GM23338 (cell line): ENCODE results near the gene HCN2. TPM values are rescaled to one million over a fixed set of nuclear protein-coding genes. Genes with fewer than 3 reads are reported as not detected.
A peak's percentile ranks its signal among the peaks of the same experiment; 100 is the strongest.

Source experiments
- ATAC-seq: fragments of 200-7000 bp; cut with Tn5 transposase; 3 replicates; pipeline ENCODE4 v1.9.1; 2020
- DNase-seq: peaks from one replicate; pipeline ENCODE4 v3.0.0-alpha.2; 2015; ENCODE audit warnings: low spot score
- H2AFZ ChIP-seq: fragments of 200-600 bp; sonication (generic); 2 replicates; pipeline ENCODE4 v1.8.0; 2016; ENCODE audit warnings: antibody characterized with exemption, mild to moderate bottlenecking, moderate library complexity
- H3F3A ChIP-seq: fragments of 200-600 bp; sonication (generic); replicated peaks from 2 replicates; pipeline ENCODE4 v1.8.0; 2017; ENCODE audit warnings: antibody characterized with exemption, mixed run types, low read depth
- H3K27ac ChIP-seq: fragments of 200-600 bp; sonication (generic); 2 replicates; pipeline ENCODE4 v1.6.1; 2016; ENCODE audit warnings: low read depth
- H3K27me3 ChIP-seq: fragments of 200-600 bp; sonication (generic); 2 replicates; pipeline ENCODE4 v1.8.0; 2016; ENCODE audit warnings: mild to moderate bottlenecking, mixed run types, moderate library complexity; ENCODE audit not compliant: insufficient read depth
- H3K36me3 ChIP-seq: fragments of 200-600 bp; sonication (generic); 2 replicates; pipeline ENCODE4 v1.8.0; 2016; ENCODE audit warnings: mild to moderate bottlenecking; ENCODE audit not compliant: insufficient read depth
- H3K4me1 ChIP-seq: fragments of 200-600 bp; sonication (generic); 2 replicates; pipeline ENCODE4 v1.8.0; 2016; ENCODE audit warnings: mild to moderate bottlenecking, moderate library complexity; ENCODE audit not compliant: insufficient read depth
- H3K4me2 ChIP-seq: fragments of 200-600 bp; sonication (generic); 2 replicates; pipeline ENCODE4 v1.7.1; 2017; ENCODE audit warnings: mixed run types
- H3K4me3 ChIP-seq: fragments of 200-600 bp; sonication (generic); 2 replicates; pipeline ENCODE4 v1.6.1; 2016; ENCODE audit warnings: mixed run types
- H3K79me2 ChIP-seq: fragments of 200-600 bp; sonication (generic); replicated peaks from 2 replicates; pipeline ENCODE4 v1.8.0; 2017; ENCODE audit warnings: mild to moderate bottlenecking; ENCODE audit not compliant: insufficient read depth
- H3K9me2 ChIP-seq: fragments of 200-600 bp; sonication (generic); 2 replicates; pipeline ENCODE4 v1.8.0; 2017; ENCODE audit not compliant: insufficient read depth
- H4K20me1 ChIP-seq: fragments of 200-600 bp; sonication (generic); replicated peaks from 2 replicates; pipeline ENCODE4 v1.8.0; 2017; ENCODE audit warnings: mild to moderate bottlenecking; ENCODE audit not compliant: insufficient read depth
- H3K27ac Mint-ChIP-seq: 2 replicates; pipeline ENCODE4 v1.8.0; 2020; ENCODE audit warnings: inconsistent platforms, mild to moderate bottlenecking, moderate library complexity, mixed read lengths
- H3K27me3 Mint-ChIP-seq: 3 replicates; pipeline ENCODE4 v1.8.0; 2022; ENCODE audit warnings: low read depth, mild to moderate bottlenecking, moderate library complexity, mixed read lengths, inconsistent platforms; ENCODE audit not compliant: insufficient read depth, poor library complexity
- H3K36me3 Mint-ChIP-seq: 3 replicates; pipeline ENCODE4 v1.8.0; 2021; ENCODE audit warnings: low read depth, mild to moderate bottlenecking, inconsistent platforms, moderate library complexity, mixed read lengths
- H3K4me1 Mint-ChIP-seq: 3 replicates; pipeline ENCODE4 v1.8.0; 2020; ENCODE audit warnings: mild to moderate bottlenecking, inconsistent platforms, mixed read lengths
- H3K4me3 Mint-ChIP-seq: 3 replicates; pipeline ENCODE4 v1.8.0; 2021; ENCODE audit warnings: moderate library complexity, mild to moderate bottlenecking, inconsistent platforms, mixed read lengths
- H3K9me3 Mint-ChIP-seq: 3 replicates; pipeline ENCODE4 v1.8.0; 2020; ENCODE audit warnings: moderate library complexity, mild to moderate bottlenecking, inconsistent platforms, mixed read lengths
- CREB1 ChIP-seq: fragments of 250-450 bp; sonication (Bioruptor Pico); IDR thresholded peaks from 2 replicates; pipeline ENCODE4 v1.5.0; 2020; ENCODE audit warnings: low read depth, mild to moderate bottlenecking, moderate library complexity
- ETS1 ChIP-seq: IDR thresholded peaks from 2 replicates; pipeline ENCODE4 v1.6.1; 2016; ENCODE audit warnings: antibody characterized with exemption
- EZH2 ChIP-seq: fragments of 200-600 bp; sonication (generic); IDR thresholded peaks from one replicate; pipeline ENCODE4 v1.8.0; 2017; ENCODE audit warnings: antibody characterized with exemption, mild to moderate bottlenecking, low read depth; ENCODE audit not compliant: unreplicated experiment
- EZH2phosphoT487 ChIP-seq: fragments of 200-600 bp; sonication (generic); IDR thresholded peaks from one replicate; pipeline ENCODE4 v1.8.1; 2018; ENCODE audit warnings: antibody characterized with exemption; ENCODE audit not compliant: unreplicated experiment
- JUNB ChIP-seq: IDR thresholded peaks from one replicate; pipeline ENCODE4 v1.6.1; 2016; ENCODE audit warnings: antibody characterized with exemption; ENCODE audit not compliant: unreplicated experiment
- POLR2AphosphoS5 ChIP-seq: IDR thresholded peaks from 2 replicates; pipeline ENCODE4 v1.6.1; 2016; ENCODE audit warnings: antibody characterized with exemption, low read depth
- ZNF114 ChIP-seq: fragments of 250-450 bp; sonication (Bioruptor Pico); IDR thresholded peaks from 2 replicates; pipeline ENCODE4 v1.5.0; 2020; ENCODE audit warnings: mild to moderate bottlenecking, moderate library complexity
- polyA plus RNA-seq: library from polyadenylated mRNA; unstranded; fragments of >200 nt; fragmentation: Nextera tagmentation; extraction: Ambion mirVana; gene quantifications from 2 replicates; pipeline ENCODE4 v1.2.1, GENCODE V29; 2016
- total RNA-seq: library from RNA; depleted of rRNA; stranded (reverse); fragments of >200 nt; shearing (Covaris generic); gene quantifications from 2 replicates; pipeline ENCODE4 v1.2.3, GENCODE V29; 2014
- TF ChIP-seq, protein P1 (sequence below), 2 experiments: fragments of 200-600 bp in 1 of 2; sonication (generic) in 1 of 2; conservative IDR thresholded peaks; 2 replicates each; pipeline versions ENCODE4 v1.5.1 to v1.6.1; 2016 to 2017; ENCODE audit warnings: antibody characterized with exemption in 2 of 2, low read depth in 2 of 2, mild to moderate bottlenecking in 2 of 2, moderate library complexity in 1 of 2
- TF ChIP-seq, protein P2 (sequence below): IDR thresholded peaks from one replicate; pipeline ENCODE4 v1.6.1; 2018; ENCODE audit warnings: antibody characterized with exemption; ENCODE audit not compliant: unreplicated experiment

HCN2 gene
- total and polyA plus RNA-seq, 2 experiments from 2014 or later = 0.06 to 2.9 TPM

GRCh38 chr19:638906-639252 lies 49.2 kb downstream of the HCN2 start:
- H3K27ac Mint-ChIP-seq = no peak overlapping the region
- no peak for DNase-seq

More at GRCh38 chr19:638906-639252, 49.2 kb downstream of the HCN2 start:
- peaks cover 9% of the 10 kb centered on the region; the same call in 1 of the 2 replicates for H3K27me3 ChIP-seq
- peaks cover 31% of the 10 kb centered on the region for H3K27me3 Mint-ChIP-seq
- peak overlapping the region; percentile 81 for H3K4me2 ChIP-seq
- H3K36me3 ChIP-seq = no peaks in the 10 kb centered on the region
- ATAC-seq = peak; percentile 5
- peak overlapping the region; percentile 59 for H3K4me3 ChIP-seq
- no peaks in the 10 kb centered on the region; the same call in 2 of the 3 replicates for H3K9me3 Mint-ChIP-seq
- no peak overlapping the region for H3K27ac ChIP-seq
- no peaks in the 10 kb centered on the region for H3F3A ChIP-seq
- H3K36me3 Mint-ChIP-seq = peaks cover 3% of the 10 kb centered on the region; the same call in 1 of the 3 replicates
- peaks cover 2% of the 10 kb centered on the region; the same call in 1 of the 2 replicates for H3K4me1 ChIP-seq
- peaks cover 9% of the 10 kb centered on the region; the same call in 2 of the 3 replicates for H3K4me1 Mint-ChIP-seq
- H4K20me1 ChIP-seq = no peaks in the 10 kb centered on the region; the same call in 1 of the 2 replicates
- H3K79me2 ChIP-seq = no peaks in the 10 kb centered on the region
- H2AFZ ChIP-seq = no peak overlapping the region
- TF ChIP-seq ZNF114 (no peak), POLR2AphosphoS5 (no peak), JUNB (no peak), EZH2phosphoT487 (no peak), EZH2 (no peak), CREB1 (CRISPR knock-in tag) (no peak), ETS1 (no peak)
- TF ChIP-seq, protein P1, sequence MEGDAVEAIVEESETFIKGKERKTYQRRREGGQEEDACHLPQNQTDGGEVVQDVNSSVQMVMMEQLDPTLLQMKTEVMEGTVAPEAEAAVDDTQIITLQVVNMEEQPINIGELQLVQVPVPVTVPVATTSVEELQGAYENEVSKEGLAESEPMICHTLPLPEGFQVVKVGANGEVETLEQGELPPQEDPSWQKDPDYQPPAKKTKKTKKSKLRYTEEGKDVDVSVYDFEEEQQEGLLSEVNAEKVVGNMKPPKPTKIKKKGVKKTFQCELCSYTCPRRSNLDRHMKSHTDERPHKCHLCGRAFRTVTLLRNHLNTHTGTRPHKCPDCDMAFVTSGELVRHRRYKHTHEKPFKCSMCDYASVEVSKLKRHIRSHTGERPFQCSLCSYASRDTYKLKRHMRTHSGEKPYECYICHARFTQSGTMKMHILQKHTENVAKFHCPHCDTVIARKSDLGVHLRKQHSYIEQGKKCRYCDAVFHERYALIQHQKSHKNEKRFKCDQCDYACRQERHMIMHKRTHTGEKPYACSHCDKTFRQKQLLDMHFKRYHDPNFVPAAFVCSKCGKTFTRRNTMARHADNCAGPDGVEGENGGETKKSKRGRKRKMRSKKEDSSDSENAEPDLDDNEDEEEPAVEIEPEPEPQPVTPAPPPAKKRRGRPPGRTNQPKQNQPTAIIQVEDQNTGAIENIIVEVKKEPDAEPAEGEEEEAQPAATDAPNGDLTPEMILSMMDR (conservative IDR thresholded peaks at IDR 0.05; ENCODE audit: low read depth in 2 of 2) = no peak
- TF ChIP-seq, protein P2, sequence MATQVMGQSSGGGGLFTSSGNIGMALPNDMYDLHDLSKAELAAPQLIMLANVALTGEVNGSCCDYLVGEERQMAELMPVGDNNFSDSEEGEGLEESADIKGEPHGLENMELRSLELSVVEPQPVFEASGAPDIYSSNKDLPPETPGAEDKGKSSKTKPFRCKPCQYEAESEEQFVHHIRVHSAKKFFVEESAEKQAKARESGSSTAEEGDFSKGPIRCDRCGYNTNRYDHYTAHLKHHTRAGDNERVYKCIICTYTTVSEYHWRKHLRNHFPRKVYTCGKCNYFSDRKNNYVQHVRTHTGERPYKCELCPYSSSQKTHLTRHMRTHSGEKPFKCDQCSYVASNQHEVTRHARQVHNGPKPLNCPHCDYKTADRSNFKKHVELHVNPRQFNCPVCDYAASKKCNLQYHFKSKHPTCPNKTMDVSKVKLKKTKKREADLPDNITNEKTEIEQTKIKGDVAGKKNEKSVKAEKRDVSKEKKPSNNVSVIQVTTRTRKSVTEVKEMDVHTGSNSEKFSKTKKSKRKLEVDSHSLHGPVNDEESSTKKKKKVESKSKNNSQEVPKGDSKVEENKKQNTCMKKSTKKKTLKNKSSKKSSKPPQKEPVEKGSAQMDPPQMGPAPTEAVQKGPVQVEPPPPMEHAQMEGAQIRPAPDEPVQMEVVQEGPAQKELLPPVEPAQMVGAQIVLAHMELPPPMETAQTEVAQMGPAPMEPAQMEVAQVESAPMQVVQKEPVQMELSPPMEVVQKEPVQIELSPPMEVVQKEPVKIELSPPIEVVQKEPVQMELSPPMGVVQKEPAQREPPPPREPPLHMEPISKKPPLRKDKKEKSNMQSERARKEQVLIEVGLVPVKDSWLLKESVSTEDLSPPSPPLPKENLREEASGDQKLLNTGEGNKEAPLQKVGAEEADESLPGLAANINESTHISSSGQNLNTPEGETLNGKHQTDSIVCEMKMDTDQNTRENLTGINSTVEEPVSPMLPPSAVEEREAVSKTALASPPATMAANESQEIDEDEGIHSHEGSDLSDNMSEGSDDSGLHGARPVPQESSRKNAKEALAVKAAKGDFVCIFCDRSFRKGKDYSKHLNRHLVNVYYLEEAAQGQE = no peak
- H3K4me3 Mint-ChIP-seq = peak overlapping the region; percentile 75
- no peaks in the 10 kb centered on the region for H3K9me2 ChIP-seq
